ENCODE results near the gene RABEP2.

GRCh38 chr16:28866454-28866804 is 58.6 kb downstream of the RABEP2 start:
- TF ChIP-seq POLR2A (IDR thresholded peaks at IDR 0.05): no peak
- TF ChIP-seq CTCF (IDR thresholded peaks at IDR 0.05): no peak
